Measurements from ENCODE around the gene TULP1. TPM values are rescaled to one million over a fixed set of nuclear protein-coding genes. Genes with fewer than 3 reads are reported as not detected.
A peak's percentile ranks its signal among the peaks of the same experiment; 100 is the strongest.

TULP1 gene
- total and polyA plus RNA-seq, 2 of the 4 experiments (the other 2 are of a cell fraction): not detected

DNA sequence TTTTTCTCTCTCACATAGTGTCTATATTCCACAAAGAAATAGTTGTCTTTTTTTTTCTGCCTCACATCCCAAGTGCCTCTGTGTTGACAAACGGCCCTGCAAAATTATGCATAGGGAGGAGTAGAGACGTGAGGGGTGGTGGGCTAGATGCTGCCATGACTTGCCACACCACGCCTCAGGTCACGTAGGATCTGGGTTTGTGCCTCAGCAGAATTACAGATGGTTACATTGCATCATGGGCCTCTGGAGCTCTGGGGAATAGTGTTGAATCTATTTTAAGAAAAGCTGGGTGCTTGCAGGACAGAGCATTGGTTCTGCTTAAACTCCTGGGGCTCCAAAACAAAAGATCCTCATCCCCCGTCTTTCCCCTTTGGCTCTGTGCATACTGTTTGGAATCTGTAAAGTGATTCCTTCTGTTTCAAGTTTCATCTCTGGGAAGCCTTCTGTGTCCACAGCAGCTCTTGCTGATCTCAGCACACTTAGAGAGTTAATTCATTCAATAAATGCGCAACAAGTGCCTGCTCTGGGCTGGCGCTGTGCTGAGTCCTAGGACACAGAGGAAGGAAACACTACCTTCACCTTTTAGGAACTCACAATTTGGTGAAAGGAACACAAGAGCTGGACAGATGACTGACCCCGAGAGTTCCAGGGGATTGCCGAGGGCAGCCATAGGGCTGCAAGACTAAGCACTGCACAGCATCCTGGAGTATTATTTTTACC lies 58.1 kb downstream of the TULP1 start:
- Histone ChIP-seq H2BK5ac (ENCODE audit: low read depth, low read length, poor library complexity, severe bottlenecking) (no peak overlapping the region), H2BK20ac (ENCODE audit: low read depth, low read length) (no peak overlapping the region), H3K14ac (replicated peaks; ENCODE audit: low read depth, low read length) (no peak overlapping the region), H3K9me3 (ENCODE audit: control insufficient read depth, insufficient read depth, low read length) (no peaks in the 10 kb centered on the region), H3K18ac (ENCODE audit: low read depth, low read length) (no peak overlapping the region), H3K36me3 (ENCODE audit: control insufficient read depth, insufficient read depth, low read length) (peaks cover 22% of the 10 kb centered on the region), H4K8ac (ENCODE audit: low read depth in 2 of 2, low read length in 2 of 2) (no peak overlapping the region), H4K5ac (ENCODE audit: low read depth, low read length) (no peak overlapping the region), H2AFZ (replicated peaks; ENCODE audit: low read length, poor library complexity) (no peak overlapping the region), H3K23ac (ENCODE audit: low read depth, low read length) (peak overlapping the region; percentile 58; the same call in 1 of the 2 replicates), H3K9ac (ENCODE audit: low read depth, low read length) (no peak overlapping the region), H2BK120ac (ENCODE audit: low read depth, low read length) (no peak overlapping the region), H4K91ac (ENCODE audit: insufficient read depth, low read depth, low read length) (no peak overlapping the region), H3K4me1 (ENCODE audit: control insufficient read depth, insufficient read depth, low read length) (peaks cover 6% of the 10 kb centered on the region), H3K4ac (ENCODE audit: low read depth, low read length) (no peak overlapping the region), H4K20me1 (ENCODE audit: insufficient read depth, low read length) (peaks cover 4% of the 10 kb centered on the region; the same call in 1 of the 2 replicates), H2AK5ac (ENCODE audit: low read depth, low read length) (peak overlapping the region; percentile 87; the same call in 1 of the 2 replicates), H3K27ac (ENCODE audit: insufficient read depth, low read length) (no peak overlapping the region), H3K79me1 (ENCODE audit: low read depth in 1 of 2, low read length in 2 of 2) (peaks cover 9 to 41% of the 10 kb centered on the region in 2 experiments), H3K56ac (ENCODE audit: extremely low read depth, insufficient read depth, low read length) (no peak overlapping the region), H3K27me3 (ENCODE audit: control insufficient read depth, insufficient read depth, low read length) (no peaks in the 10 kb centered on the region), H2AK9ac (replicated peaks; ENCODE audit: low read depth, low read length, poor library complexity) (peak overlapping the region; percentile 85), H3K9me1 (ENCODE audit: insufficient read depth, low read length) (peaks cover 4% of the 10 kb centered on the region), H2BK15ac (ENCODE audit: low read depth, low read length) (no peak overlapping the region), H3K4me2 (ENCODE audit: low read depth, low read length) (no peak overlapping the region; the same call in 1 of the 2 replicates), H3K4me3 (ENCODE audit: insufficient read depth, low read depth, low read length) (no peak overlapping the region)
- ATAC-seq (ENCODE audit: low read depth) (no peak), DNase-seq (no peak)
- in situ Hi-C loops (cut with MboI; ENCODE audit: low sequenced_read_pairs) (loop anchor here (5.0 kb wide), 1 partner anchor 112 kb away; the partner anchor contains the start of gene PPARD), intact Hi-C loops (cut with micrococcal nuclease) (loop anchor here (5.0 to 10.0 kb wide), 2 partner anchors 157 to 310 kb away; partner anchors contain the start of genes DEF6 and TCP11), dilution Hi-C loops (cut with HindIII; ENCODE audit: low sequenced_read_pairs, unreplicated experiment) (no loop called here)
- no TSS peak for BruUV-seq (replicated peaks)
- CTCF ChIA-PET: interaction anchor here (0.6 to 0.8 kb wide), 2 partner anchors 23 to 113 kb away, joined by 3 to 8 read pairs; no protein-coding TSS in a partner anchor
- no CpG with 5 or more reads among the region's 9 CpGs for WGBS, 2 experiments (ENCODE audit: extremely low coverage in 2 of 2, insufficient read length in 1 of 2)
- POLR2A ChIA-PET (ENCODE audit: unreplicated experiment): no interaction called here
- no peak for TF ChIP-seq SMC3 (IDR thresholded peaks at IDR 0.05; ENCODE audit: low read depth, low read length)
- no peak for TF ChIP-seq CHD1 (IDR thresholded peaks at IDR 0.05; ENCODE audit: low read depth, low read length)
- no peak for TF ChIP-seq RFX5 (IDR thresholded peaks at IDR 0.05; ENCODE audit: low read depth, low read length)
- no peak for TF ChIP-seq MXI1 (IDR thresholded peaks at IDR 0.05; ENCODE audit: borderline replicate concordance, low read depth, low read length)
- TF ChIP-seq, protein P1, sequence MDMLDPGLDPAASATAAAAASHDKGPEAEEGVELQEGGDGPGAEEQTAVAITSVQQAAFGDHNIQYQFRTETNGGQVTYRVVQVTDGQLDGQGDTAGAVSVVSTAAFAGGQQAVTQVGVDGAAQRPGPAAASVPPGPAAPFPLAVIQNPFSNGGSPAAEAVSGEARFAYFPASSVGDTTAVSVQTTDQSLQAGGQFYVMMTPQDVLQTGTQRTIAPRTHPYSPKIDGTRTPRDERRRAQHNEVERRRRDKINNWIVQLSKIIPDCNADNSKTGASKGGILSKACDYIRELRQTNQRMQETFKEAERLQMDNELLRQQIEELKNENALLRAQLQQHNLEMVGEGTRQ (IDR thresholded peaks at IDR 0.05; ENCODE audit: low read depth, low read length): no peak
- no peak for TF ChIP-seq FOS (IDR thresholded peaks at IDR 0.05; ENCODE audit: low read depth, low read length)
- TF ChIP-seq, protein P2, sequence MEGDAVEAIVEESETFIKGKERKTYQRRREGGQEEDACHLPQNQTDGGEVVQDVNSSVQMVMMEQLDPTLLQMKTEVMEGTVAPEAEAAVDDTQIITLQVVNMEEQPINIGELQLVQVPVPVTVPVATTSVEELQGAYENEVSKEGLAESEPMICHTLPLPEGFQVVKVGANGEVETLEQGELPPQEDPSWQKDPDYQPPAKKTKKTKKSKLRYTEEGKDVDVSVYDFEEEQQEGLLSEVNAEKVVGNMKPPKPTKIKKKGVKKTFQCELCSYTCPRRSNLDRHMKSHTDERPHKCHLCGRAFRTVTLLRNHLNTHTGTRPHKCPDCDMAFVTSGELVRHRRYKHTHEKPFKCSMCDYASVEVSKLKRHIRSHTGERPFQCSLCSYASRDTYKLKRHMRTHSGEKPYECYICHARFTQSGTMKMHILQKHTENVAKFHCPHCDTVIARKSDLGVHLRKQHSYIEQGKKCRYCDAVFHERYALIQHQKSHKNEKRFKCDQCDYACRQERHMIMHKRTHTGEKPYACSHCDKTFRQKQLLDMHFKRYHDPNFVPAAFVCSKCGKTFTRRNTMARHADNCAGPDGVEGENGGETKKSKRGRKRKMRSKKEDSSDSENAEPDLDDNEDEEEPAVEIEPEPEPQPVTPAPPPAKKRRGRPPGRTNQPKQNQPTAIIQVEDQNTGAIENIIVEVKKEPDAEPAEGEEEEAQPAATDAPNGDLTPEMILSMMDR (conservative IDR thresholded peaks at IDR 0.05; ENCODE audit: low read depth, low read length): no peak
- TF ChIP-seq MAZ (IDR thresholded peaks at IDR 0.05; ENCODE audit: borderline replicate concordance, low read depth, low read length): no peak
- TF ChIP-seq RCOR1 (IDR thresholded peaks at IDR 0.05; ENCODE audit: insufficient replicate concordance, low read length): no peak
- TF ChIP-seq NFE2L2 (IDR thresholded peaks at IDR 0.05; ENCODE audit: low read depth, low read length): no peak
- no peak for TF ChIP-seq MAFK (IDR thresholded peaks at IDR 0.05; ENCODE audit: low read depth, low read length)
- no peak for TF ChIP-seq BHLHE40 (IDR thresholded peaks at IDR 0.05; ENCODE audit: low read depth, low read length)
- TF ChIP-seq RAD21 (IDR thresholded peaks at IDR 0.05; ENCODE audit: low read length): no peak
- no peak for TF ChIP-seq POLR2A (IDR thresholded peaks at IDR 0.05; ENCODE audit: low read depth, low read length)
- no peak for TF ChIP-seq CEBPB (IDR thresholded peaks at IDR 0.05; ENCODE audit: low read depth, low read length)

Data from IMR-90 (cell line).